SK-N-MC (cell line): ENCODE data around the gene RNASE7.

Source experiments
- EZH2 ChIP-seq: fragments of 200-600 bp; sonication (generic); IDR thresholded peaks from one replicate; pipeline ENCODE4 v1.6.1; 2017; ENCODE audit warnings: antibody characterized with exemption
- FOXP2 ChIP-seq: optimal IDR thresholded peaks from 2 replicates; pipeline ENCODE3; 2011; ENCODE audit warnings: mild to moderate bottlenecking, moderate library complexity; ENCODE audit not compliant: insufficient read depth; ENCODE audit errors: extremely low read length, control extremely low read depth
- POLR2AphosphoS5 ChIP-seq: IDR thresholded peaks from 2 replicates; pipeline ENCODE4 v1.6.1; 2012; ENCODE audit warnings: mild to moderate bottlenecking, low read depth, low read length, borderline replicate concordance

GRCh38 chr14:21038441-21039422, 3.4 kb upstream of the RNASE7 start:
- TF ChIP-seq POLR2AphosphoS5 (no peak), EZH2 (no peak), FOXP2 (no peak)
